ENCODE data around the gene CNTN4. TPM values are rescaled to one million over a fixed set of nuclear protein-coding genes. Genes with fewer than 3 reads are reported as not detected.
"Not testable (repeated sequence)": the region's sequence is repeated elsewhere in the genome, so short reads cannot be mapped to it uniquely, and the experiment has no call there.

The CNTN4 gene
- total and polyA plus RNA-seq, 7 donors: 0.17 to 3.2 (median 0.42) TPM

GRCh38 chr3:2082871-2083480, 15.7 kb upstream of the CNTN4 start:
- intact Hi-C loops (cut with DNase I): no loop called here
- no peak overlapping the region for H3K4me3 ChIP-seq
- ATAC-seq (no peak), DNase-seq (no peak)
- H3K27me3 ChIP-seq (ENCODE audit: insufficient read depth in 3 of 3, low read length in 2 of 3): no peaks in the 10 kb centered on the region
- TF ChIP-seq, protein P1, sequence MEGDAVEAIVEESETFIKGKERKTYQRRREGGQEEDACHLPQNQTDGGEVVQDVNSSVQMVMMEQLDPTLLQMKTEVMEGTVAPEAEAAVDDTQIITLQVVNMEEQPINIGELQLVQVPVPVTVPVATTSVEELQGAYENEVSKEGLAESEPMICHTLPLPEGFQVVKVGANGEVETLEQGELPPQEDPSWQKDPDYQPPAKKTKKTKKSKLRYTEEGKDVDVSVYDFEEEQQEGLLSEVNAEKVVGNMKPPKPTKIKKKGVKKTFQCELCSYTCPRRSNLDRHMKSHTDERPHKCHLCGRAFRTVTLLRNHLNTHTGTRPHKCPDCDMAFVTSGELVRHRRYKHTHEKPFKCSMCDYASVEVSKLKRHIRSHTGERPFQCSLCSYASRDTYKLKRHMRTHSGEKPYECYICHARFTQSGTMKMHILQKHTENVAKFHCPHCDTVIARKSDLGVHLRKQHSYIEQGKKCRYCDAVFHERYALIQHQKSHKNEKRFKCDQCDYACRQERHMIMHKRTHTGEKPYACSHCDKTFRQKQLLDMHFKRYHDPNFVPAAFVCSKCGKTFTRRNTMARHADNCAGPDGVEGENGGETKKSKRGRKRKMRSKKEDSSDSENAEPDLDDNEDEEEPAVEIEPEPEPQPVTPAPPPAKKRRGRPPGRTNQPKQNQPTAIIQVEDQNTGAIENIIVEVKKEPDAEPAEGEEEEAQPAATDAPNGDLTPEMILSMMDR (IDR thresholded peaks at IDR 0.05): no peak
- no peaks in the 10 kb centered on the region for H3K36me3 ChIP-seq (ENCODE audit: insufficient read depth in 1 of 2, low read depth in 1 of 2)
- H3K9me3 ChIP-seq: no peaks in the 10 kb centered on the region
- H3K27ac ChIP-seq: no peak overlapping the region
- WGBS, 3 donors: 75 to 84% (median 80%) methylated on average over 5 of the region's 5 CpGs
- H3K4me1 ChIP-seq: no peaks in the 10 kb centered on the region

GRCh38 chr3:2083558-2083957, 15.1 kb upstream of the CNTN4 start:
- H3K27me3 ChIP-seq (ENCODE audit: insufficient read depth in 3 of 3, low read length in 2 of 3); H3K9me3 ChIP-seq; intact Hi-C loops (cut with DNase I); H3K4me3 ChIP-seq; DNase-seq; H3K27ac ChIP-seq; H3K36me3 ChIP-seq (ENCODE audit: insufficient read depth in 1 of 2, low read depth in 1 of 2); H3K4me1 ChIP-seq; ATAC-seq: not testable (repeated sequence)
- 93 to 97% (median 94%) methylated on average over 26 to 40 of the region's 40 CpGs for WGBS, 3 donors

DNA sequence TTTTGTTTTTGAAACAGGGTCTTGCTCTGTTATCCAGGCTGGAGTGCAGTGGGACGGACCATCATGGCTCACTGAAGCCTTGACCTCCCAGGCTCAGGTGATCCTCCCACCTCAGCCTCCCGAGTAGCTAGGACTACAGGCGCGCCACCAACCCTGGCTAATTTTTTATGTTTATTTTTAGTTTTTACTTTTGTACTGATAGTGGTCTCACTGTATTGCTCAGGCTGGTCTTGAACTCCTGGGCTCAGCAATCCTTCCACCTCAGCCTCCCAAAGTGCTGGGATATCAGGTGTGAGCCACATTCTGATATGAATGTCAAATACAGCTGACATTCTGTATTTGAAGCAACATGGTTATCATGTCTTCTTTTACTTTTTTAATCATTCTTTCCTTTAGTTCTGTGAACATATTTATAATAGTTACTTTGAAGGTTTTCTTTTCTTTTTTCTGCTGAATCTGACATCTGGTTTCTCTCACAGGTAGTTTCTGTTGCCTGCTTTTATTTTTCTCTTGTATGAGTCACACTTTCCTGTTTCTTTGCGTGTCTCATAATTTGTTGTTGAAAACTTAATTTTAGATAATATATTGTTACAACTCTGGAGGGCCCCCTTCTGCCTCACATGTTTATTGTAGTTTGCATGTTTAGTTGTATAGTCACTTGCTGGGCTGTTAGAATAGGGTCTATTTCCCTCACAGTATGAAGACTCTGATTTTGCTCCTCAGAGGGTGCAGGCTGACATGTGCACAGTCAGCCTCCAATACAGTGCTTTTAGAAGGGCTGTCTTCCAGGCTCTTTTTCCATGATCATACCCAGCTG, 8.4 kb upstream of the CNTN4 start:
- TF ChIP-seq, protein P1 (IDR thresholded peaks at IDR 0.05): no peak
- no peak for DNase-seq

DNA sequence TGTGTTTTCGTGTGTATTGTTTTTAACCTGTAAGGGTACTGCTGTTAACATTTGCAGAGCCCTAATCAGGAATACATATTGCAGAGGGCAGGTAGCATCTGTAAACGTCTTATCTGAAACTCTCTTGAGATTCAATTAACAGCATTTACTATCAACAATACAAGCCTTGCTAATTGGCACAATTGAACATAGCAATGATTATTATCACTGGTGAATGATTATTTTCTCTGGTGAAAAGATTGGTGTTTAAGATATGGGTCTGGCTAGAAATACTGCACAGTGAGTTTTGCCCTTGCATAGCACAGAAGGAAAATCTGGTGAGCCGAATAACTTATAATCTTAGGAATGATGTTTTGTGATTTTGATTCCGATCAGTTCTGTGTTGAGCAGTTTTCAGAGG, 5.9 kb upstream of the CNTN4 start:
- intact Hi-C loops (cut with DNase I): no loop called here
- no peak overlapping the region for H3K4me3 ChIP-seq
- ATAC-seq: no peak
- peaks cover 0 to 18% (median 8%) of the 10 kb centered on the region in 3 donors for H3K27me3 ChIP-seq (ENCODE audit: insufficient read depth in 3 of 3, low read length in 2 of 3)
- TF ChIP-seq, protein P1 (IDR thresholded peaks at IDR 0.05): no peak
- H3K4me1 ChIP-seq: no peaks in the 10 kb centered on the region
- DNase-seq: no peak
- H3K27ac ChIP-seq: no peak overlapping the region
- 63 to 73% (median 70%) methylated on average over 4 of the region's 4 CpGs for WGBS, 3 donors
- H3K36me3 ChIP-seq (ENCODE audit: insufficient read depth in 1 of 2, low read depth in 1 of 2): no peaks in the 10 kb centered on the region
- no peaks in the 10 kb centered on the region for H3K9me3 ChIP-seq

More for the DNA sequence above, 8.4 kb upstream of the CNTN4 start:
- intact Hi-C loops (cut with DNase I): no loop called here
- Histone ChIP-seq H3K27me3 (ENCODE audit: insufficient read depth in 3 of 3, low read length in 2 of 3) (no peaks in the 10 kb centered on the region), H3K36me3 (ENCODE audit: insufficient read depth in 1 of 2, low read depth in 1 of 2) (no peaks in the 10 kb centered on the region), H3K4me3 (no peak overlapping the region), H3K27ac (no peak overlapping the region), H3K9me3 (no peaks in the 10 kb centered on the region), H3K4me1 (no peaks in the 10 kb centered on the region)
- whole genome bisulfite sequencing, 3 donors: 81 to 83% (median 83%) methylated on average over 5 of the region's 5 CpGs
- no peak for ATAC-seq

- ATAC-seq (no peak), DNase-seq (no peak)
- TF ChIP-seq, protein P1 (IDR thresholded peaks at IDR 0.05): no peak
- intact Hi-C loops (cut with DNase I): no loop called here
- 30 to 40% (median 30%) methylated on average over 3 of the region's 3 CpGs for WGBS, 3 donors
- Histone ChIP-seq H3K36me3 (ENCODE audit: insufficient read depth in 1 of 2, low read depth in 1 of 2) (no peaks in the 10 kb centered on the region), H3K4me3 (no peak overlapping the region), H3K4me1 (no peaks in the 10 kb centered on the region), H3K9me3 (no peaks in the 10 kb centered on the region), H3K27me3 (ENCODE audit: insufficient read depth in 3 of 3, low read length in 2 of 3) (peaks cover 8 to 40% (median 9%) of the 10 kb centered on the region in 3 donors), H3K27ac (no peak overlapping the region)
These were observed 3.7 kb upstream of the CNTN4 start for GRCh38 chr3:2094941-2095340.

All from psoas muscle (tissue), 8 donors.